ENCODE results near the gene SAMD4A.

DNA sequence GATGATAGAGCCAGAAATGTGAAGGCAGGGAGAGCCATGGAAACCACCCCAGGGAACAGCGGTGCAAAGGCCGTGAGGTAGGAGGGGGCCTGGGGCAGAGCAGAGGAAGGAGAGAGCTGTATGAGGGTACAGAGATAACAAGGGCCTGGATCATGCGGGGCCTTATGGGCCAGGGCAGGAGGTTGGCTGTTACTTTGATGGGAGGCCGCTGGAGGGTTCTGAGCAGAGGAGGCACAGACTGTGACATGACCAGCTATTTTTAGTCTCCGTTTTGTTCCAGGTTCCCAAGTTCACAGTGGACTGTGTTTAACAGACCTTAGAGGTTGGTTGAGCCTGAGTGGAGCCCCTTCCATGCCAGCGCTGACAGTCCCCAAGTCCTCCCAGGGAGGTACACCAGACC, 217.1 kb downstream of the SAMD4A start:
- TF ChIP-seq, protein P1, sequence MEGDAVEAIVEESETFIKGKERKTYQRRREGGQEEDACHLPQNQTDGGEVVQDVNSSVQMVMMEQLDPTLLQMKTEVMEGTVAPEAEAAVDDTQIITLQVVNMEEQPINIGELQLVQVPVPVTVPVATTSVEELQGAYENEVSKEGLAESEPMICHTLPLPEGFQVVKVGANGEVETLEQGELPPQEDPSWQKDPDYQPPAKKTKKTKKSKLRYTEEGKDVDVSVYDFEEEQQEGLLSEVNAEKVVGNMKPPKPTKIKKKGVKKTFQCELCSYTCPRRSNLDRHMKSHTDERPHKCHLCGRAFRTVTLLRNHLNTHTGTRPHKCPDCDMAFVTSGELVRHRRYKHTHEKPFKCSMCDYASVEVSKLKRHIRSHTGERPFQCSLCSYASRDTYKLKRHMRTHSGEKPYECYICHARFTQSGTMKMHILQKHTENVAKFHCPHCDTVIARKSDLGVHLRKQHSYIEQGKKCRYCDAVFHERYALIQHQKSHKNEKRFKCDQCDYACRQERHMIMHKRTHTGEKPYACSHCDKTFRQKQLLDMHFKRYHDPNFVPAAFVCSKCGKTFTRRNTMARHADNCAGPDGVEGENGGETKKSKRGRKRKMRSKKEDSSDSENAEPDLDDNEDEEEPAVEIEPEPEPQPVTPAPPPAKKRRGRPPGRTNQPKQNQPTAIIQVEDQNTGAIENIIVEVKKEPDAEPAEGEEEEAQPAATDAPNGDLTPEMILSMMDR (IDR thresholded peaks at IDR 0.05) = no peak
- TF ChIP-seq POLR2A (IDR thresholded peaks at IDR 0.05) = no peak
